ENCODE data around the gene TRAK2. TPM values are rescaled to one million over a fixed set of nuclear protein-coding genes. Genes with fewer than 3 reads are reported as not detected.

TRAK2 gene
- total and polyA plus RNA-seq, 2 donors from 2014 or later, result 16.6 to 65.8 TPM

GRCh38 chr2:201402651-201403562 is 48.4 kb downstream of the TRAK2 start:
- Histone ChIP-seq H3K4me1 (ENCODE audit: control insufficient read depth in 2 of 3, insufficient read depth in 2 of 3, low read depth in 1 of 3, low read length in 3 of 3) (peaks cover 7 to 32% (median 15%) of the 10 kb centered on the region in 3 donors), H3K36me3 (ENCODE audit: control insufficient read depth in 2 of 3, insufficient read depth in 3 of 3, low read length in 3 of 3) (peaks cover 3 to 7% (median 6%) of the 10 kb centered on the region in 3 donors), H3K9me3 (ENCODE audit: control insufficient read depth in 2 of 3, insufficient read depth in 1 of 3, low read length in 3 of 3) (no peaks in the 10 kb centered on the region), H3K27ac (ENCODE audit: low read depth in 2 of 2, low read length in 2 of 2) (peak overlapping the region in 1 of 2 donors; percentile 41), H3K9ac (ENCODE audit: low read length in 3 of 3) (no peak overlapping the region), H3K4me3 (ENCODE audit: low read length in 3 of 3) (no peak overlapping the region), H3K27me3 (ENCODE audit: control insufficient read depth, insufficient read depth, low read length) (no peaks in the 10 kb centered on the region)
- intact Hi-C loops (cut with DNase I), result no loop called here
- no peak for TF ChIP-seq CTCF (IDR thresholded peaks at IDR 0.05; ENCODE audit: borderline replicate concordance, extremely low read depth, insufficient read depth)
- no peak for DNase-seq
- no peak for FAIRE-seq

- Histone ChIP-seq H3K4me3 (ENCODE audit: low read length in 3 of 3) (no peak overlapping the region), H3K27me3 (ENCODE audit: control insufficient read depth, insufficient read depth, low read length) (no peaks in the 10 kb centered on the region), H3K9ac (ENCODE audit: low read length in 3 of 3) (peak overlapping the region in 1 of 3 donors; percentile 19), H3K27ac (ENCODE audit: low read depth in 2 of 2, low read length in 2 of 2) (no peak overlapping the region), H3K9me3 (ENCODE audit: control insufficient read depth in 2 of 3, insufficient read depth in 1 of 3, low read length in 3 of 3) (no peaks in the 10 kb centered on the region), H3K4me1 (ENCODE audit: control insufficient read depth in 2 of 3, insufficient read depth in 2 of 3, low read depth in 1 of 3, low read length in 3 of 3) (peaks cover 7 to 27% (median 14%) of the 10 kb centered on the region in 3 donors), H3K36me3 (ENCODE audit: control insufficient read depth in 2 of 3, insufficient read depth in 3 of 3, low read length in 3 of 3) (peaks cover 5 to 15% (median 6%) of the 10 kb centered on the region in 3 donors)
- intact Hi-C loops (cut with DNase I), result no loop called here
- FAIRE-seq, result no peak
- DNase-seq, result no peak
- no peak for TF ChIP-seq CTCF (IDR thresholded peaks at IDR 0.05; ENCODE audit: borderline replicate concordance, extremely low read depth, insufficient read depth)
Observed at GRCh38 chr2:201401815-201402214, 49.4 kb downstream of the TRAK2 start.

- H3K4me1 ChIP-seq (ENCODE audit: control insufficient read depth in 2 of 3, insufficient read depth in 2 of 3, low read depth in 1 of 3, low read length in 3 of 3), result peaks cover 0 to 5% (median 5%) of the 10 kb centered on the region in 3 donors
- no peak overlapping the region for H3K27ac ChIP-seq (ENCODE audit: low read depth in 2 of 2, low read length in 2 of 2)
- FAIRE-seq, result no peak
- H3K36me3 ChIP-seq (ENCODE audit: control insufficient read depth in 2 of 3, insufficient read depth in 3 of 3, low read length in 3 of 3), result peaks cover 14 to 24% (median 18%) of the 10 kb centered on the region in 3 donors
- intact Hi-C loops (cut with DNase I), result no loop called here
- TF ChIP-seq CTCF (IDR thresholded peaks at IDR 0.05; ENCODE audit: borderline replicate concordance, extremely low read depth, insufficient read depth), result no peak
- H3K4me3 ChIP-seq (ENCODE audit: low read length in 3 of 3), result no peak overlapping the region
- no peak for DNase-seq
- no peaks in the 10 kb centered on the region for H3K9me3 ChIP-seq (ENCODE audit: control insufficient read depth in 2 of 3, insufficient read depth in 1 of 3, low read length in 3 of 3)
- no peaks in the 10 kb centered on the region for H3K27me3 ChIP-seq (ENCODE audit: control insufficient read depth, insufficient read depth, low read length)
- H3K9ac ChIP-seq (ENCODE audit: low read length in 3 of 3), result no peak overlapping the region
Observed at GRCh38 chr2:201396595-201396994, 54.7 kb downstream of the TRAK2 start.

Data from kidney (tissue), 14 donors.